NCI-H2081 (cell line): ENCODE results near the gene ATAD1.
"Not testable (repeated sequence)": the region's sequence is repeated elsewhere in the genome, so short reads cannot be mapped to it uniquely, and the experiment has no call there.

ENCODE experiments used
- DNase-seq, 2 experiments: peaks; one replicate each; lab custom pipeline; 2025; lab: John Stamatoyannopoulos, UW

ATAD1 gene, protein sequence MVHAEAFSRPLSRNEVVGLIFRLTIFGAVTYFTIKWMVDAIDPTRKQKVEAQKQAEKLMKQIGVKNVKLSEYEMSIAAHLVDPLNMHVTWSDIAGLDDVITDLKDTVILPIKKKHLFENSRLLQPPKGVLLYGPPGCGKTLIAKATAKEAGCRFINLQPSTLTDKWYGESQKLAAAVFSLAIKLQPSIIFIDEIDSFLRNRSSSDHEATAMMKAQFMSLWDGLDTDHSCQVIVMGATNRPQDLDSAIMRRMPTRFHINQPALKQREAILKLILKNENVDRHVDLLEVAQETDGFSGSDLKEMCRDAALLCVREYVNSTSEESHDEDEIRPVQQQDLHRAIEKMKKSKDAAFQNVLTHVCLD

DNA sequence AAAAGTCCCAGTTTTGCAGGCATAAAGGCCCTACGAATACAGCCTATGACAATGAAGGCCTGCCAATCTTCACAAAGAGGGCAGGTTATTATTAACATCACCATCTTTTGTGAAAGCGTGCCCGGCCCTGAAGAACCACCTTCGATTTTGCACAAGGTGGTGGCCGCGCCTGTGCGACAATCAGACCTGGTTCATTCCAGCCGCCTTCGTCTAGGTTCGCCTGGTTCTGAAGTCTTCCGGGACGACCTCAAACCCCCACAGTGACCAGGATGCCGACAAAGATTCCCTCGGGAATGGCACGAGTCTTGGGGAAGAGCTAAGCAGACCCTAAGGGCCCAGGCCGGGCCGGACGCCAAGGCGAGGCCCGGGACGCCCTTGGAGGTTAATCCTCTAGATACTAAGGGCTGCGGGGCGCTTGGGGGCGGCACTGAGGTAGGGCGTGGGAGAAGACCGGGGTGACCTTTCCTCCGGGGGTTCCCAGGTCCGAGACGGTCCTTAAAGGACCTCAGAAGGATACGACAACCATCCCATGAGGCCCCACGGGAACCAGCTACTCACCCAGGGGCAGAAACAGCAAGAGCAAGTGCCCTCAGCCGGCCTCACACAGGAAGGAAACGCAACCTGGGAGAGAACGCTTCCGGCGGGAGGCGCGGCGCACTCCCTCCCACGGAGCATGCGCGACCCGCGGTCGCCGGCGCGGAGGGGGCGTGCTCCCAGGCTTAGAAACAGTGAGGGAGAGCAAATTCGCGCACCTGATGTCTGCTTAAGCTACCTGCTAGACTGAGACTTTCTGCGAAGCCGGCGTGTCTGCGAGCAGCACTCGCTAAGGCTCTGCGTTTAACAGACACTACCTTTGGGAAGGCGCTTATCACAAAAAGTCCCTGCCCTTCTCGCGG is at the start of gene ATAD1:
Gene ATAD1, minus strand, starts transcription at position 618 of the 896 bp plus-strand sequence. CDS start 3,627 bp downstream, outside the sequence.
- peak; percentile 73 to 89 for DNase-seq

DNA sequence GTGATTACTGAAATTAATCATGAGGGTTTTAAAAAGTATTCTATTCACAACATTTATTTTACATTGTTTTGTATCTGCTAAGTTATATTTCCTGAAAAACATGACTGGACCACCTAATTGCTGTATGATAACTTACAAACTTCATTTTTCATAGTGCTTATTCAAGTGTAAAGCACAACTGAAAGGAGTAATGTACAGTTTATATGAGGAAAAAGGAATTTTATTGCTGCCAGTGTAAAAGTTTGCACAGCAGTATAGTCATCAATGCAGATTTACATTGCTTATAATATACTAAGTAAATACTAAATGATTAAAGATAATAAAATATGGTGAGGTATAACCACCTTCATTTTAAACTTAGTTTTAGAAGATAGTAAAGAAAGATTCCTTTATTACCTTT is 49.4 kb upstream of the ATAD1 start:
- no peak for DNase-seq

DNA sequence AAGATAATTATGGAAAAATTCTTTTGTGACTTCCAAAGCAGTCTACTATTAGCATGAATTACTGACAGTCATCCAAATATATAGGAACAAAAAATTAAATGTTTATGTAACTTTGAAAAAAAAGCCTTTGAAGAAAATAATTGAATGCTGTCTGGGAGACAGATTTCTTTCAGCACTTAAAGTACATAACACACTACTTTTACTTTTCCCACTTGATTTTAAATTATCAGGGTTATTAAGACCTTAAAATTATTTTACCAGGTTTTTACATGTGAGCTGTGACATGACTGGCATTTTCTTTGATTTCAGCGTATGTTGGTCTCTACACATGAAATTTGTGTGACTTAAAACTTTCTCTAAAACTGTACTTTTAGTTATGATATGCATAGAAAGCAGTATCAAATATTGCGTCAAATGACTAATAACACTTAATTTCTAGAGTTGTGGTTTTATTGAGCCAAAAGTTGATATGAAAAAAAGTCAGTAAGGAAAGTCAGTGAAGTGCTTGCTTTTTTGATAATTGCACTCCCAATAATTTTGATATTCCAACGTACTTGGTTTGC is 48.5 kb upstream of the ATAD1 start:
- no peak for DNase-seq

DNA sequence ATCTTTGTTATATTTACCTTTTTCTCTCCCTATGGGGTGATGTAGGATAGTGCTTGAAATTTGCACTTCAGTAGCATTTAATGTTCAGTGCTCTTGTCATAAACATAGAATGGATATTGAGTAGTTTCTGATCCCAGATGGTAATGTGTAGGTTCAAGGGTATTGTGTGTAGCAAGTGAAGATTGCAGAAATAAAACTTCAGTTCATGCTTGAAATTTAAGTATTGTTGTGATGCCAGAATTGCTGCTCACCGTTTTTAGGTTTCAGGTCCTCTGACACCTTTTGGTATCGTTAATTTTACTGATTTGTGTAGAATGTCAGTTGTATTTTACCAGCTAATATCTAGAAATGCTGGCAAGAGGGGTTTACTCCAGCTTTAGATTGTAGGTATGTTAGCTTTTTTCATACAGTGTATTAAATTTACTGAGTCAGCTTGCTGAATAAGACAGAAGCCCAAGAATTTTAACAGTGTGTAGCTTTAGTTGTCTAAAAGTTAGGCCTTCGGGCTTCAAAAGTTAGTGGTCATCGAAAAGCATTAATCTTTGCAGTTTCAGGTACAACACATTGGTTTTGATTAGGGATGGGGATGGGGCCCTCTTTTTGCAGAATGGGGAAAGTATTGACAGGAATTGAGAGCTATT is 47.3 kb upstream of the ATAD1 start:
- DNase-seq: no peak

DNA sequence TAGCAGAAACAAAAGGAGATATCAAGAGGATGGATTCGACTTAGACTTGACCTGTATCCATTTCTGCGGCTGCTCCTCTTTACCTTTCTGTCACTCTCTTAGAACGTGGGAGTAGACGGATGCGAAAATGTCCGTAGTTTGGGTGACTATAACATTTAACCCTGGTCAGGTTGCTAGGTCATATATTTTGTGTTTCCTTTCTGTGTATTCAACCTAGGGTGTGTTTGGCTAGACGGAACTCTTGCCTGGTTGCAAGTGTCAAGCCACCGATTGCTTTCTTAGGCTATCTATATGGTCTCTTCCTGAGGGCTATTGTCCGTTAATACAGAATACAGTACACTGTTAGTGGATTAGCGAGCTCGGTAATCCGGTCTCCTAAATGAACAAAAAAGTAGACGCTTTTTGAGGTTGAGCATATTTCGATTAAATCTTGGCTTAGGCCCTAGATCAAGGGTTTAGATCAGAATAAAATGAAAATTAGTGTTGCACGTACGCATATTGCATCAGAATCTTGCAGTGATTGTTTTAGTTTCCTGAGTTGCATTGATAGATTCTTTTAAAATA is 46.6 kb upstream of the ATAD1 start:
- peak in 1 of 2 experiments; percentile 18 for DNase-seq

DNA sequence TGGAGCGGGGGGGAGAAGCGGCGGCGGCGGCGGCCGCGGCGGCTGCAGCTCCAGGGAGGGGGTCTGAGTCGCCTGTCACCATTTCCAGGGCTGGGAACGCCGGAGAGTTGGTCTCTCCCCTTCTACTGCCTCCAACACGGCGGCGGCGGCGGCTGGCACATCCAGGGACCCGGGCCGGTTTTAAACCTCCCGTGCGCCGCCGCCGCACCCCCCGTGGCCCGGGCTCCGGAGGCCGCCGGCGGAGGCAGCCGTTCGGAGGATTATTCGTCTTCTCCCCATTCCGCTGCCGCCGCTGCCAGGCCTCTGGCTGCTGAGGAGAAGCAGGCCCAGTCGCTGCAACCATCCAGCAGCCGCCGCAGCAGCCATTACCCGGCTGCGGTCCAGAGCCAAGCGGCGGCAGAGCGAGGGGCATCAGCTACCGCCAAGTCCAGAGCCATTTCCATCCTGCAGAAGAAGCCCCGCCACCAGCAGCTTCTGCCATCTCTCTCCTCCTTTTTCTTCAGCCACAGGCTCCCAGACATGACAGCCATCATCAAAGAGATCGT is 46.0 kb upstream of the ATAD1 start:
- DNase-seq: peak in 1 of 2 experiments; percentile 18

DNA sequence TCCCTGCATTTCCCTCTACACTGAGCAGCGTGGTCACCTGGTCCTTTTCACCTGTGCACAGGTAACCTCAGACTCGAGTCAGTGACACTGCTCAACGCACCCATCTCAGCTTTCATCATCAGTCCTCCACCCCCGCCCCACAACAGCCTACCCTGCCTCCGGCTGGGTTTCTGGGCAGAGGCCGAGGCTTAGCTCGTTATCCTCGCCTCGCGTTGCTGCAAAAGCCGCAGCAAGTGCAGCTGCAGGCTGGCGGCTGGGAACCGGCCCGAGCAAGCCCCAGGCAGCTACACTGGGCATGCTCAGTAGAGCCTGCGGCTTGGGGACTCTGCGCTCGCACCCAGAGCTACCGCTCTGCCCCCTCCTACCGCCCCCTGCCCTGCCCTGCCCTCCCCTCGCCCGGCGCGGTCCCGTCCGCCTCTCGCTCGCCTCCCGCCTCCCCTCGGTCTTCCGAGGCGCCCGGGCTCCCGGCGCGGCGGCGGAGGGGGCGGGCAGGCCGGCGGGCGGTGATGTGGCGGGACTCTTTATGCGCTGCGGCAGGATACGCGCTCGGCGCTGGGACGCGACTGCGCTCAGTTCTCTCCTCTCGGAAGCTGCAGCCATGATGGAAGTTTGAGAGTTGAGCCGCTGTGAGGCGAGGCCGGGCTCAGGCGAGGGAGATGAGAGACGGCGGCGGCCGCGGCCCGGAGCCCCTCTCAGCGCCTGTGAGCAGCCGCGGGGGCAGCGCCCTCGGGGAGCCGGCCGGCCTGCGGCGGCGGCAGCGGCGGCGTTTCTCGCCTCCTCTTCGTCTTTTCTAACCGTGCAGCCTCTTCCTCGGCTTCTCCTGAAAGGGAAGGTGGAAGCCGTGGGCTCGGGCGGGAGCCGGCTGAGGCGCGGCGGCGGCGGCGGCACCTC is 45.3 kb upstream of the ATAD1 start, which contains the start of the genes KLLN and PTEN:
Gene KLLN, minus strand, starts transcription at position 481 of the 891 bp plus-strand sequence. CDS start 1,046 bp downstream, outside the sequence.
Gene PTEN, plus strand, starts transcription at position 573 of the 891 bp plus-strand sequence. CDS start 845 bp downstream, outside the sequence.
- peak; percentile 77 to 88 for DNase-seq

DNA sequence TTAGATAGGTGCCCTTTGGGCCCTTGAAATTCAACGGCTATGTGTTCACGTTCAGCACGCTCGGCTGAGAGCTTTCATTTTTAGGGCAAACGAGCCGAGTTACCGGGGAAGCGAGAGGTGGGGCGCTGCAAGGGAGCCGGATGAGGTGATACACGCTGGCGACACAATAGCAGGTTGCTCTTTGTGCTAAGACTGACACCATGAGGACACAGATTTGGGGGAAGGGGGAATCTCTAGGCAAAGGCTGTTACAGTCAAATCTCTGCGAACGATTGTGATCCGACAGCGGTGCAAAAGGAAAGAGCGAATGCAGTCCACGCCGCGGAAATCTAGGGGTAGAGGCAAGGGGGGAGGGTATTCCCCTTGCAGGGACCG is 44.6 kb upstream of the ATAD1 start:
- DNase-seq: peak in 1 of 2 experiments; percentile 49

DNA sequence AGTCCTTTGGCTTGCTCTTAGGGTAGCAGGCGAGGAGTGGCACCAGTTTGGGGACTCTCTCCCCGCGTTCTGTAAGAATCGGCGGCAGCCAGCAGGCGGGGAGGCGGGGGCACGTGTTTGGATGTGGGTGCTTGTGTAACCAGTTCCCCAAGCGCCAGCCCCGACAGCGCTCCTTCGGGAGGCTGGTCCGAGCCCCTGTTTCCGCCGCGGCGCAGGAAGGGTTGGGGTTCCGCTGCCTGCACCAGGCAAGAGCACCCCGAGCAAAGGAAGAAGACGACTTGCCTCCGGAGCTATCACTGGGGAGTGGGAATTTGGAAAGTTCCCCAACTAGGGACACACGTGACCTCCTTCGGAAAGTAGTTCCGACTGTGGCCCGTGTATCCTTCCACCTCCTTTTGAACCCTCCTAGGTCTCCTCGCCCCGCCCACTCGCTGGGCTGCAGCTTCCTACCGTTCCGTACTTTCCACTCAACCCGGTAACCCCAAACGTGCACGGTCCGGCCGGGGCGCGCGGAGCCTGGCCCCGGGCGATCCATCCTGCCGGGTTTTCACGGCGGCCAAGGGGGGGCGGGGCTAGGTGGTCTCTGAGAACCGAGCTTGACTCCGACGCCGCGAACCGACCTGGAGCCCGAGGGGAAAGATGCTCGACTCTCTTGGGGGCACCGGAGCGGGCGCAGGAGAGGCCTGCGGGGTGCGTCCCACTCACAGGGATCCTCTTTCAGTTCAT is 44.1 kb upstream of the ATAD1 start:
- DNase-seq: peak; percentile 44 to 65

DNA sequence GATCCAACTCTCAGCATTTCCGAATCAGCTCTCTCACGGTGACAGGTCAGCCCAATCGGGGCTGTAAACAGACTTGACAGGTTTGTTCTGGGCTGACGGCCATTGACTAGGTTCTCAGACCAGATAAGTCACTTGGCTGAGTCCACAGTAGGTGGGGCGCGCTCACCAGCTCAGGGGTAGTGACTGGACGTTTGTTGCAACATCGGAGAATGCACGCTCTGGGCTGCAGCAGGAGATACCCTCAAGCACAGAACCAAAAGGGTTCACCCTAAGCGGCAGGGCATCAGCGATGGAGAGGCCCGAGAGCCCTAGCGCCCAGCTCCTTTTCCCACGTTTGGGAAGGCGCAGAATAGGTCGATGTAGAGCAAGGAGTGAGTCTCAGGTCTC is 43.5 kb upstream of the ATAD1 start:
- DNase-seq: no peak

DNA sequence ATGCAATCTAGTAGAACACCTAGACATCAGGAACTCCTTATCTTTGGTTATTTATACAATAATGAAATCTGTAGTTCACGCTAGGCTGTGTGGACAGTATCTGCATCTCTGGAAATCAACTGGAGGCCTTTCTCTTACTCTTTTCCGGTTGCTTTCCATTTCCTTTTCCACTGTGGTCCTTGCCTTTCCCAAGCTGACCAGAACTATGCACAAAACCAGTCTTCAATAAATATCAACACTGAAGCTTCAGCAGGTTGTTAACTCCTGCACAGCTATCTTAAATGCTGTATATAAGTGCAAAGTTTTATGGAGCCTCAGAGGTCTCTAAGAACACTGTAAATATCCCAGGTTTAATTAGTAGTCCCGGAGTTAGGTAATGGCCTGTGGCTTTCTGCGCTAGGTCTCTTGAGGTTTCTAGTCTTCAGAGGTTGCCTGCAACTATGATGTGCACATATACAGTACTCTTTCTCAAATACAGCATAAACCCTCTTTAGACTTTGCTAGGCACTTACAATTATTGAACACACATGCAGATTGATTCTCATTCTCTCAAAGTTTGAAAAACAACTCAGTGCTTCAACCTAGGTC is 42.9 kb upstream of the ATAD1 start:
- DNase-seq: no peak

DNA sequence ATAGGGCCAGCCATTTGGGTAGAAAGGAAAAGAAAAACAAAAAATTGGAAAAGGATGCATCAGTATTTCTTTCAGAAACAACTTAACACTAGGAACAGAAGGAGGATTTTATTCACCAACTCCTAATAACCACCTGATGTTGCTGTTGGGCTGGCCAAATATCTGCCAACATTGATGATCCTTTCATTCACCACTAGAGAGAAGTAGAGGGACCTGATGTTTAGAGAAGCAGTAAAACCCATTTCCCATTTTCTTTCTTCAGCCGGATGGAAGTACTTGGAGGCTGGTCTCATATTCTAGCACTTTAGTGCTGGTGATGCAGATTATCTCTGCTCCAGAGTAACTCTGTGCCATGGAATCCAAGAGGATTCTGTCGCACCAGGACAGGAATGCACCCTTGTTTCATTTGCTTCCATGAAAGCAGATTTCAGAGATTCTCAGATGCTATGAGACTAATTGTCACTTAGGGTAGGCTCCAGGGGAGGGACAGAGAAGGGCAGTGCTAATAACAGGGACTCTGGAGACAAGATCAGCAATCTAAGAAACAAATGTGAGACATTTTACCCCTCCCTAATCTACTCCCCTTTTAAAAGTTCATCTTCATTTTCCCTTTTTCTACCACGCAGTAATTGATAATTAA is 42.2 kb upstream of the ATAD1 start:
- DNase-seq: peak; percentile 25 to 62

DNA sequence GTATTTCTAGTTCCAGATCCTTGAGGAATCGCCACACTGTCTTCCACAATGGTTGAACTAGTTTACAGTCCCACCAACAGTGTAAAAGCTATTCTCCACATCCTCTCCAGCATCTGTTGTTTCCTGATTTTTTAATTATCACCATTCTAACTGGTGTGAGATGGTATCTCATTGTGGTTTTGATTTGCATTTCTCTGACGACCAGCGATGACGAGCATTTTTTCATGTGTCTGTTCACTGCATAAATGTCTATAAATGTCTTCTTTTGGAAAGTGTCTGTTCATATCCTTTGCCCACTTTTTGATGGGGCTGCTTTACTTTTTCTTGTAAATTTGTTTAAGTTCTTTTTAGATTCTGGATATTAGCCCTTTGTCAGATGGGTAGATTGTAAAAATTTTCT is 37.6 kb upstream of the ATAD1 start:
- DNase-seq: not testable (repeated sequence)

DNA sequence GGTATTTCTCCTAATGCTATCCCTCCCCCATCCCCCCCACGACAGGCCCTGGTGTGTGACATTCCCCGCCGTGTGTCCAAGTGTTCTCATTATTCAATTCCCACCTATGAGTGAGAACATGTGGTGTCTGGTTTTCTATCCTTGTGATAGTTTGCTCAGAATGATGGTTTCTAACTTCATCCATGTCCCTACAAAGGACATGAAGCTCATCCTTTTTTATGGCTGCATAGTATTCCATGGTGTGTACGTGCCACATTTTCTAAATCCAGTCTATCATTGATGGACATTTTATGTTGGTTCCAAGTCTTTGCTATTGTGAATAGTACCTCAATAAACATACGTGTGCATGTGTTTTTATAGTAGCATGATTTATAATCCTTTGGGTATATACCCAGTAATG is 37.2 kb upstream of the ATAD1 start:
- not testable (repeated sequence) for DNase-seq

DNA sequence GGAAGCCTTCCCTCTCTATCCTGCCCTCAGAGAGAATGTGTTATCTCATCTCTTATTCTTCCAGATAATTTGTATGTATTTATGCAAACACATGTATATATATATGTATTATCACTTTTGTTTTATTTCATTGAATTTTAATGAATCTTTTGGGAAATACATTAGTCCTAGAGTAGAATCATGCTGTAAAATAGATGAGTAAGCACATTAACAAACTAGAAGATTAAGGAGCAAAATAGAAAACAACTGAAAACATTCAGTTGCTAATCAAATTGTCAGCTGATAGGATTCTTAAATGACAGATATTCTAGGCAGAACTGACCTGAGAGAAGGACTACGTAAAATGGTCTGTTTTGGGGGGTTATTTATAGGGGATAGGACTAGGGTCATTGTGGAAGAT is 34.1 kb upstream of the ATAD1 start:
- no peak for DNase-seq

DNA sequence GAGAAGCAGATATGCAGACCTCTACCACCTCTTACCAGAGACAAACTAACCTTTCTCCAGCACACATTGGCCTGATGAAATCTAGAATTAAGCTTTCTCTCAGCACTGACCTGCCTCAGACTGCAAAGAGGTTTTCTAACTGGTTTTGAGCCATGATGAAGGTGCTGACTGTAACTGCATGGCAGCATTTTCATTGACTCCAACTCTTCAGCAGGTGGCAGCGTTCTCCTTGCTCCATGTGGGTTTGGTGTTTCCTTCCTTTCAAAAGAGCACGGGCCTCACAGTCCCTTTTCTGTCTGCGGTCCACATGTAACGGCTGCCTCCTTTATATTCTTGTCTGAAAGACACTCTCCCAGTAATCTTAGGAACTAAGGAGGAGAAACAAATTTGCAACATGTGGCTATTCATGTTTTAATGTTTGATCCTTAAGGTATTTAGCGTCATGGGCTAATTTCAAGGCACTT is 32.7 kb upstream of the ATAD1 start:
- peak; percentile 46 to 79 for DNase-seq

DNA sequence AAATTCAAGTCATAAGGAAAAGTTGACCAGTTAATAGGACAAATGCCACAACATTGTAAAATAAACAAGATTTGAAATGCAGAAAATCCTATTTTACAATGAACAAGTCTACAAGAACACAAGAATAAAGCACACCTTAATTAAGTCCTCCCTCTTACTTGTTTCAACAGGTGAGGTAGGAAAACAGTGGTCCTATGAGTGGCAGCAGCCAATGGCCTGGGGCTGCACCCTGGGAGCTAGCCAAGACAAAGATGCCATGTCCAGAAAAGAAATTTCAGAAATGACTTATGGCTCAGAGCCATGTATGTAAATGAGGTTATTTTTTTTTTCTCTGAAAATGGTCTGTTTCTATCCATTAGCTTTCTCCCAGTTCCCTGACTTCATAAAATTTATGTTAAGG is 31.0 kb upstream of the ATAD1 start:
- DNase-seq: no peak

DNA sequence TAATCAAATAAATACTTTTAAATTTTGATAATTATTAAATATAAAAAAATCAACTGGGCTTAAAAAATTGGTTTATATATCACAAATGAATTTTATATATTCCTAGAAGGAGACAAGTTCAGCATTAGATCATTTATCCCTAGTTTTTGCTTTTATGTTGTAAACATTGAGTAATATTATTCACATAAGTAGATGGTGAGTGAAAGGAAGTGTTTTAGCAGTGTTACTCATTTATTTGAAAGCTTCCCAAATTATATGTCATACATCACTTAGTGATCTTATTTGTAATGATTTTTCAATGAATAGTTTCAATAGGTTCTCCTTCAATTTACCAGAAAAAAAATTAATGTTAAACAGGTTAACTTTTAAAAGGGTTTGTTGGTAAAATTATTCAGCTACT is 29.5 kb upstream of the ATAD1 start:
- DNase-seq: no peak

DNA sequence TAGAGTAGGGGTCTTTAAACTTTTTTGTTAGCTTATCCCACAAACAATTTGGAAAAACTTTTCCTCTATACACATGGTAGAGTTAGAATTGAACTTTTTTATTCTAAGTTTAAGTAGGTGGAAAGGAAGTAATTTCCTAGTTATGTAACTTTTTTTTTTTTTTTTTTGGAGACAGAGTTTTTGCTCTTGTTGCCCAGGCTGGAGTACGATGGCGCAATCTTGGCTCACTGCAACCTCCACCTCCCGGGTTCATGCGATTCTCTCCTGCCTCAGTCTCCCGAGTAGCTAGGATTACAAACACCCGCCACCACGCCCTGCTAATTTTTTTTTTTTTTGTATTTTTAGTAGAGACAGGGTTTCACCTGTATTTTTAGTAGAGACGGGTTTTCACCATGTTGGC is 28.7 kb upstream of the ATAD1 start:
- not testable (repeated sequence) for DNase-seq
